Heart left ventricle (tissue), 13 donors: Measurements from ENCODE around the gene BLOC1S1.

Source experiments
- POLR2A ChIP-seq, 2 donors: fragments of 450-650 bp; IDR thresholded peaks; one replicate each; pipeline ENCODE4 v1.6.1; 2017; ENCODE audit warnings: antibody characterized with exemption in 2 of 2, mild to moderate bottlenecking in 2 of 2, moderate library complexity in 2 of 2
- TF ChIP-seq, protein P1 (sequence below), 12 donors: fragments of 200-600 bp; sonication (generic) in 4 of 12; IDR thresholded peaks; one replicate each; pipeline versions ENCODE4 v1.5.0 to v1.8.0; 2018 to 2022; ENCODE audit warnings: antibody characterized with exemption in 12 of 12, mild to moderate bottlenecking in 5 of 12
- donor health status: ischemic (EF 13 %, LVEDD 7.1; RV severe dilation, severe dysfunction).
- donor health status: DM: no; HTN: yes; CAD: no.
- donor health status: DM: no; HTN: no; CAD: no.
- donor health status: ischemic (EF 25% LVEDD 6.9; RV normal size, moderate dysfunction).
- donor health status: ischemic (EF 25% LVEDD 5.7; RV mildly dilated, moderate dysfunction).
- donor health status: ischemic (EF 35%, LVEDD 5.7; RV mildly dilated, moderate dysfunction).
- donor health status: nonischemic (EF 11% LVEDD 7.7; RV severe dilation, severe dysfunction).
- donor health status: DM: yes; HTN: yes; CAD: no.
- donor health status: PGD.
- donor health status: ischemic (EF 29% LVEDD 5.4; RV normal size, mild dysfunction).
- donor health status: nonischemic (EF 23%, LVEDD 6.1; RV moderate dilation, normal function).

DNA sequence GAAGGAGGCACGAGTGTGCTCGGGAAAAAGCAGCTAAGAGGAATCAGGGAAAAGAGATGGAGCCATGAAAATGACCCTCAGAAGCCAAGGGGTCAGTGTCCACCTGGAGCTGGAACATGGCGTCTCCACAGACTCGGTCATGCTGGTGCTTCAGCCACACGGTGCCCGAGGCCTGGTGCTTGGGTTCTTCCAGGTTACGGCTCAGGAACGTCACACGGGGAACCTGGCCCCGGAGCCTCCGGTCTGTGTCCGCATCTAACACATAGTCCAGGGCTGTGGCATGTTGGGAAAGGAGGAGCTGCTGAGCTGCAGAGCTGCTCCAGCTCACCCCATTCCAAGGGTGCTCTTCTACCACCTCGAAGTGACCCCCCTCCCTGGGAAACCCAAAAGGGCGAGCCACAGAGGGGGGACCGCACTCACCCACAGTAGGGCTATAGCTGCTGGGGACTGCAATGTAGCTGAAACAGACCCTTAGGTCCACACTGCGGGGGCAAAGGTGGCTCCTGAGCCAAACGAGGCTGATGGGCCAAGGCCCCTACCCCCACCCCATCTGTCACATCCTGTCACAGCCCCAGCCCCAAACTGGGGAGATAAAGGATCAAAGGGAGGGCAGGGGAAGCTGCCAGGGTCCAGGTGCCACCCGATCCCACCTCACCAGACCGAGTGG, 18.9 kb upstream of the BLOC1S1 start:
- TF ChIP-seq, protein P1, sequence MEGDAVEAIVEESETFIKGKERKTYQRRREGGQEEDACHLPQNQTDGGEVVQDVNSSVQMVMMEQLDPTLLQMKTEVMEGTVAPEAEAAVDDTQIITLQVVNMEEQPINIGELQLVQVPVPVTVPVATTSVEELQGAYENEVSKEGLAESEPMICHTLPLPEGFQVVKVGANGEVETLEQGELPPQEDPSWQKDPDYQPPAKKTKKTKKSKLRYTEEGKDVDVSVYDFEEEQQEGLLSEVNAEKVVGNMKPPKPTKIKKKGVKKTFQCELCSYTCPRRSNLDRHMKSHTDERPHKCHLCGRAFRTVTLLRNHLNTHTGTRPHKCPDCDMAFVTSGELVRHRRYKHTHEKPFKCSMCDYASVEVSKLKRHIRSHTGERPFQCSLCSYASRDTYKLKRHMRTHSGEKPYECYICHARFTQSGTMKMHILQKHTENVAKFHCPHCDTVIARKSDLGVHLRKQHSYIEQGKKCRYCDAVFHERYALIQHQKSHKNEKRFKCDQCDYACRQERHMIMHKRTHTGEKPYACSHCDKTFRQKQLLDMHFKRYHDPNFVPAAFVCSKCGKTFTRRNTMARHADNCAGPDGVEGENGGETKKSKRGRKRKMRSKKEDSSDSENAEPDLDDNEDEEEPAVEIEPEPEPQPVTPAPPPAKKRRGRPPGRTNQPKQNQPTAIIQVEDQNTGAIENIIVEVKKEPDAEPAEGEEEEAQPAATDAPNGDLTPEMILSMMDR (IDR thresholded peaks at IDR 0.05): no peak
- TF ChIP-seq POLR2A (IDR thresholded peaks at IDR 0.05): no peak
